HepG2 (cell line): Measurements from ENCODE around the gene KISS1R. TPM values are rescaled to one million over a fixed set of nuclear protein-coding genes. Genes with fewer than 3 reads are reported as not detected.

Source experiments
- GATAD1 ChIP-seq: IDR thresholded peaks from 2 replicates; pipeline ENCODE4 v1.6.1; 2016; ENCODE audit warnings: missing genetic modification reagents, missing compliant biosample characterization
- MYC ChIP-seq: sonication (generic); formaldehyde crosslinking; IDR thresholded peaks from 2 replicates; pipeline ENCODE4 v1.9.0; 2021; ENCODE audit warnings: missing genetic modification reagents, borderline replicate concordance
- POLR2A ChIP-seq, 2 experiments: IDR thresholded peaks; 2 replicates each; pipeline ENCODE4 v1.6.1; 2011; ENCODE audit warnings: low read depth in 2 of 2, low read length in 2 of 2, mild to moderate bottlenecking in 1 of 2, moderate library complexity in 1 of 2; ENCODE audit not compliant: insufficient read depth in 1 of 2
- SALL1 ChIP-seq: sonication (generic); formaldehyde crosslinking; IDR thresholded peaks from 2 replicates; pipeline ENCODE4 v1.8.0; 2022; ENCODE audit warnings: mild to moderate bottlenecking, missing genetic modification reagents
- YY1 ChIP-seq: IDR thresholded peaks from 2 replicates; pipeline ENCODE4 v1.6.1; 2011; ENCODE audit warnings: low read length, low read depth, moderate library complexity, mild to moderate bottlenecking; ENCODE audit not compliant: insufficient read depth, insufficient replicate concordance
- ZMAT3 ChIP-seq: sonication (generic); formaldehyde crosslinking; conservative IDR thresholded peaks from 2 replicates; pipeline ENCODE4 v1.7.0; 2021; ENCODE audit warnings: missing genetic modification reagents
- polyA plus RNA-seq, 8 experiments: library from polyadenylated mRNA; depleted of rRNA in 3 of 8; stranded (reverse) in 7 of 8; unstranded in 1 of 8; fragments of >200 nt; fragmentation: Illumina TruSeq in 4 of 8; extraction: Trizol in 4 of 8; gene quantifications; 2 replicates each; pipeline versions ENCODE4 v1.2.1 to v1.2.3, GENCODE V29; 2011 to 2016; ENCODE audit warnings: low read depth in 4 of 8, missing spikeins in 1 of 8, mixed read lengths in 1 of 8; ENCODE audit not compliant: insufficient read depth in 1 of 8
- total RNA-seq, 5 experiments: library from RNA; depleted of rRNA; stranded (reverse); fragments of >200 nt; fragmentation: Illumina TruSeq; extraction: Trizol; gene quantifications; 2 replicates each; pipeline ENCODE4 v1.2.3, GENCODE V29; 2016; ENCODE audit warnings: low read depth in 1 of 5
- TF ChIP-seq, protein P1 (sequence below): sonication (generic); formaldehyde crosslinking; IDR thresholded peaks from 2 replicates; pipeline ENCODE4 v1.4.0; 2020; ENCODE audit warnings: mild to moderate bottlenecking, missing genetic modification reagents
- TF ChIP-seq, protein P2 (sequence below): sonication (generic); formaldehyde crosslinking; IDR thresholded peaks from 2 replicates; pipeline ENCODE4 v1.5.1; 2020; ENCODE audit warnings: mild to moderate bottlenecking, missing genetic modification reagents, moderate library complexity
- TF ChIP-seq, protein P3 (sequence below): sonication (generic); formaldehyde crosslinking; IDR thresholded peaks from 2 replicates; pipeline ENCODE4 v1.4.0; 2020; ENCODE audit warnings: missing genetic modification reagents
- TF ChIP-seq, protein P4 (sequence below): sonication (generic); formaldehyde crosslinking; IDR thresholded peaks from 2 replicates; pipeline ENCODE4 v1.8.0; 2022; ENCODE audit warnings: mild to moderate bottlenecking, missing genetic modification reagents; ENCODE audit not compliant: insufficient replicate concordance
- TF ChIP-seq, protein P5 (sequence below): sonication (generic); formaldehyde crosslinking; IDR thresholded peaks from 2 replicates; pipeline ENCODE4 v1.9.0; 2021; ENCODE audit warnings: mild to moderate bottlenecking, missing genetic modification reagents

The KISS1R gene
- total and polyA plus RNA-seq, 2 of the 13 experiments (the other 11 are each of a cell fraction or from before 2014, with no cell fraction given) = 1.1 to 10.2 TPM

DNA sequence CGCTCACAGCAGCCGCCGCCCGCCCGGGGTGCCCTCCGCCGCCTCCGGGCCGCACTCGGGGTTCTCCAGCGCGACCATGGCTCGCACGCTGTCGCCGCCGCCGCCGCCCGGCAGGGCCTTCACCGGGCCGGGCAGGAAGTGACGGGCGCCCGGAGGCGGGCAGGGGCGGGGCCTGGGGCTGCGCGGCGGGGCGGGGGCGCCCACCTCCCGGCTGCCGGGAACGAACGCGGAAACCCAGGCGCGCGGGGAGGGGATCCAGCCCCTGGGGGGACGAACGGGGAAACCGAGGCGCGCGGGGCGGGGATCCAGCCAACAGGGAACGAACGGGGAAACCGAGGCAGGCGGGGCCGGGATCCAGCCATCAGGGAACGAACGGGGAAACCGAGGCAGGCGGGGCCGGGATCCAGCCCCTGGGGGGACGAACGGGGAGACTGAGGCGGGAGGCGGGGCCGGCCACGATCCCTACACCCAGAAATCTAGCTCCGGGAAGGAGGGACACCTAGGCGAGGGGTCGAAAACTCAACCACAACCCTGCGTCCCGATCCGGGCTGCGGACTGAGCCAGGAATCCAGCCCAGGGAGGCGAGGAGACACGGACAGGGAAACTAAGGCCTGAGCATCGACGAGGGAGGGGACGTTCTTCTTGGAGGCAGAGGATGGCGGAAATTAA, 3.9 kb upstream of the KISS1R start, which contains the start of gene R3HDM4 (continued):
- TF ChIP-seq YY1 = peak; percentile 43
- TF ChIP-seq, protein P1, sequence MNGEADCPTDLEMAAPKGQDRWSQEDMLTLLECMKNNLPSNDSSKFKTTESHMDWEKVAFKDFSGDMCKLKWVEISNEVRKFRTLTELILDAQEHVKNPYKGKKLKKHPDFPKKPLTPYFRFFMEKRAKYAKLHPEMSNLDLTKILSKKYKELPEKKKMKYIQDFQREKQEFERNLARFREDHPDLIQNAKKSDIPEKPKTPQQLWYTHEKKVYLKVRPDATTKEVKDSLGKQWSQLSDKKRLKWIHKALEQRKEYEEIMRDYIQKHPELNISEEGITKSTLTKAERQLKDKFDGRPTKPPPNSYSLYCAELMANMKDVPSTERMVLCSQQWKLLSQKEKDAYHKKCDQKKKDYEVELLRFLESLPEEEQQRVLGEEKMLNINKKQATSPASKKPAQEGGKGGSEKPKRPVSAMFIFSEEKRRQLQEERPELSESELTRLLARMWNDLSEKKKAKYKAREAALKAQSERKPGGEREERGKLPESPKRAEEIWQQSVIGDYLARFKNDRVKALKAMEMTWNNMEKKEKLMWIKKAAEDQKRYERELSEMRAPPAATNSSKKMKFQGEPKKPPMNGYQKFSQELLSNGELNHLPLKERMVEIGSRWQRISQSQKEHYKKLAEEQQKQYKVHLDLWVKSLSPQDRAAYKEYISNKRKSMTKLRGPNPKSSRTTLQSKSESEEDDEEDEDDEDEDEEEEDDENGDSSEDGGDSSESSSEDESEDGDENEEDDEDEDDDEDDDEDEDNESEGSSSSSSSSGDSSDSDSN (CRISPR knock-in tag) = 0 out of 2 replicates have a peak, but pooled peaks have one; percentile 6
- peak in 1 of 2 experiments; percentile 73; a peak in 2 of 4 replicates for TF ChIP-seq POLR2A (IDR thresholded peaks at IDR 0.05; ENCODE audit: insufficient read depth in 1 of 2, low read depth in 2 of 2, low read length in 2 of 2)
- TF ChIP-seq, protein P2, sequence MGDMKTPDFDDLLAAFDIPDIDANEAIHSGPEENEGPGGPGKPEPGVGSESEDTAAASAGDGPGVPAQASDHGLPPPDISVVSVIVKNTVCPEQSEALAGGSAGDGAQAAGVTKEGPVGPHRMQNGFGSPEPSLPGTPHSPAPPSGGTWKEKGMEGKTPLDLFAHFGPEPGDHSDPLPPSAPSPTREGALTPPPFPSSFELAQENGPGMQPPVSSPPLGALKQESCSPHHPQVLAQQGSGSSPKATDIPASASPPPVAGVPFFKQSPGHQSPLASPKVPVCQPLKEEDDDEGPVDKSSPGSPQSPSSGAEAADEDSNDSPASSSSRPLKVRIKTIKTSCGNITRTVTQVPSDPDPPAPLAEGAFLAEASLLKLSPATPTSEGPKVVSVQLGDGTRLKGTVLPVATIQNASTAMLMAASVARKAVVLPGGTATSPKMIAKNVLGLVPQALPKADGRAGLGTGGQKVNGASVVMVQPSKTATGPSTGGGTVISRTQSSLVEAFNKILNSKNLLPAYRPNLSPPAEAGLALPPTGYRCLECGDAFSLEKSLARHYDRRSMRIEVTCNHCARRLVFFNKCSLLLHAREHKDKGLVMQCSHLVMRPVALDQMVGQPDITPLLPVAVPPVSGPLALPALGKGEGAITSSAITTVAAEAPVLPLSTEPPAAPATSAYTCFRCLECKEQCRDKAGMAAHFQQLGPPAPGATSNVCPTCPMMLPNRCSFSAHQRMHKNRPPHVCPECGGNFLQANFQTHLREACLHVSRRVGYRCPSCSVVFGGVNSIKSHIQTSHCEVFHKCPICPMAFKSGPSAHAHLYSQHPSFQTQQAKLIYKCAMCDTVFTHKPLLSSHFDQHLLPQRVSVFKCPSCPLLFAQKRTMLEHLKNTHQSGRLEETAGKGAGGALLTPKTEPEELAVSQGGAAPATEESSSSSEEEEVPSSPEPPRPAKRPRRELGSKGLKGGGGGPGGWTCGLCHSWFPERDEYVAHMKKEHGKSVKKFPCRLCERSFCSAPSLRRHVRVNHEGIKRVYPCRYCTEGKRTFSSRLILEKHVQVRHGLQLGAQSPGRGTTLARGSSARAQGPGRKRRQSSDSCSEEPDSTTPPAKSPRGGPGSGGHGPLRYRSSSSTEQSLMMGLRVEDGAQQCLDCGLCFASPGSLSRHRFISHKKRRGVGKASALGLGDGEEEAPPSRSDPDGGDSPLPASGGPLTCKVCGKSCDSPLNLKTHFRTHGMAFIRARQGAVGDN (CRISPR knock-in tag) = peak; percentile 63
- TF ChIP-seq, protein P3, sequence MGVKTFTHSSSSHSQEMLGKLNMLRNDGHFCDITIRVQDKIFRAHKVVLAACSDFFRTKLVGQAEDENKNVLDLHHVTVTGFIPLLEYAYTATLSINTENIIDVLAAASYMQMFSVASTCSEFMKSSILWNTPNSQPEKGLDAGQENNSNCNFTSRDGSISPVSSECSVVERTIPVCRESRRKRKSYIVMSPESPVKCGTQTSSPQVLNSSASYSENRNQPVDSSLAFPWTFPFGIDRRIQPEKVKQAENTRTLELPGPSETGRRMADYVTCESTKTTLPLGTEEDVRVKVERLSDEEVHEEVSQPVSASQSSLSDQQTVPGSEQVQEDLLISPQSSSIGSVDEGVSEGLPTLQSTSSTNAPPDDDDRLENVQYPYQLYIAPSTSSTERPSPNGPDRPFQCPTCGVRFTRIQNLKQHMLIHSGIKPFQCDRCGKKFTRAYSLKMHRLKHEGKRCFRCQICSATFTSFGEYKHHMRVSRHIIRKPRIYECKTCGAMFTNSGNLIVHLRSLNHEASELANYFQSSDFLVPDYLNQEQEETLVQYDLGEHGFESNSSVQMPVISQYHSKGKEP (CRISPR knock-in tag) = no peak
- TF ChIP-seq SALL1 (CRISPR knock-in tag) = peak; percentile 46; the same call in 1 of the 2 replicates
- 0 out of 2 replicates have a peak, but pooled peaks have one; percentile 6 for TF ChIP-seq GATAD1 (CRISPR knock-in tag)
- TF ChIP-seq MYC (CRISPR knock-in tag) = peak; percentile 34; the same call in 1 of the 2 replicates
- TF ChIP-seq, protein P4, sequence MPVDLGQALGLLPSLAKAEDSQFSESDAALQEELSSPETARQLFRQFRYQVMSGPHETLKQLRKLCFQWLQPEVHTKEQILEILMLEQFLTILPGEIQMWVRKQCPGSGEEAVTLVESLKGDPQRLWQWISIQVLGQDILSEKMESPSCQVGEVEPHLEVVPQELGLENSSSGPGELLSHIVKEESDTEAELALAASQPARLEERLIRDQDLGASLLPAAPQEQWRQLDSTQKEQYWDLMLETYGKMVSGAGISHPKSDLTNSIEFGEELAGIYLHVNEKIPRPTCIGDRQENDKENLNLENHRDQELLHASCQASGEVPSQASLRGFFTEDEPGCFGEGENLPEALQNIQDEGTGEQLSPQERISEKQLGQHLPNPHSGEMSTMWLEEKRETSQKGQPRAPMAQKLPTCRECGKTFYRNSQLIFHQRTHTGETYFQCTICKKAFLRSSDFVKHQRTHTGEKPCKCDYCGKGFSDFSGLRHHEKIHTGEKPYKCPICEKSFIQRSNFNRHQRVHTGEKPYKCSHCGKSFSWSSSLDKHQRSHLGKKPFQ (CRISPR knock-in tag) = no peak
- TF ChIP-seq ZMAT3 (CRISPR knock-in tag) = peak; percentile 71; the same call in 1 of the 2 replicates
- TF ChIP-seq, protein P5, sequence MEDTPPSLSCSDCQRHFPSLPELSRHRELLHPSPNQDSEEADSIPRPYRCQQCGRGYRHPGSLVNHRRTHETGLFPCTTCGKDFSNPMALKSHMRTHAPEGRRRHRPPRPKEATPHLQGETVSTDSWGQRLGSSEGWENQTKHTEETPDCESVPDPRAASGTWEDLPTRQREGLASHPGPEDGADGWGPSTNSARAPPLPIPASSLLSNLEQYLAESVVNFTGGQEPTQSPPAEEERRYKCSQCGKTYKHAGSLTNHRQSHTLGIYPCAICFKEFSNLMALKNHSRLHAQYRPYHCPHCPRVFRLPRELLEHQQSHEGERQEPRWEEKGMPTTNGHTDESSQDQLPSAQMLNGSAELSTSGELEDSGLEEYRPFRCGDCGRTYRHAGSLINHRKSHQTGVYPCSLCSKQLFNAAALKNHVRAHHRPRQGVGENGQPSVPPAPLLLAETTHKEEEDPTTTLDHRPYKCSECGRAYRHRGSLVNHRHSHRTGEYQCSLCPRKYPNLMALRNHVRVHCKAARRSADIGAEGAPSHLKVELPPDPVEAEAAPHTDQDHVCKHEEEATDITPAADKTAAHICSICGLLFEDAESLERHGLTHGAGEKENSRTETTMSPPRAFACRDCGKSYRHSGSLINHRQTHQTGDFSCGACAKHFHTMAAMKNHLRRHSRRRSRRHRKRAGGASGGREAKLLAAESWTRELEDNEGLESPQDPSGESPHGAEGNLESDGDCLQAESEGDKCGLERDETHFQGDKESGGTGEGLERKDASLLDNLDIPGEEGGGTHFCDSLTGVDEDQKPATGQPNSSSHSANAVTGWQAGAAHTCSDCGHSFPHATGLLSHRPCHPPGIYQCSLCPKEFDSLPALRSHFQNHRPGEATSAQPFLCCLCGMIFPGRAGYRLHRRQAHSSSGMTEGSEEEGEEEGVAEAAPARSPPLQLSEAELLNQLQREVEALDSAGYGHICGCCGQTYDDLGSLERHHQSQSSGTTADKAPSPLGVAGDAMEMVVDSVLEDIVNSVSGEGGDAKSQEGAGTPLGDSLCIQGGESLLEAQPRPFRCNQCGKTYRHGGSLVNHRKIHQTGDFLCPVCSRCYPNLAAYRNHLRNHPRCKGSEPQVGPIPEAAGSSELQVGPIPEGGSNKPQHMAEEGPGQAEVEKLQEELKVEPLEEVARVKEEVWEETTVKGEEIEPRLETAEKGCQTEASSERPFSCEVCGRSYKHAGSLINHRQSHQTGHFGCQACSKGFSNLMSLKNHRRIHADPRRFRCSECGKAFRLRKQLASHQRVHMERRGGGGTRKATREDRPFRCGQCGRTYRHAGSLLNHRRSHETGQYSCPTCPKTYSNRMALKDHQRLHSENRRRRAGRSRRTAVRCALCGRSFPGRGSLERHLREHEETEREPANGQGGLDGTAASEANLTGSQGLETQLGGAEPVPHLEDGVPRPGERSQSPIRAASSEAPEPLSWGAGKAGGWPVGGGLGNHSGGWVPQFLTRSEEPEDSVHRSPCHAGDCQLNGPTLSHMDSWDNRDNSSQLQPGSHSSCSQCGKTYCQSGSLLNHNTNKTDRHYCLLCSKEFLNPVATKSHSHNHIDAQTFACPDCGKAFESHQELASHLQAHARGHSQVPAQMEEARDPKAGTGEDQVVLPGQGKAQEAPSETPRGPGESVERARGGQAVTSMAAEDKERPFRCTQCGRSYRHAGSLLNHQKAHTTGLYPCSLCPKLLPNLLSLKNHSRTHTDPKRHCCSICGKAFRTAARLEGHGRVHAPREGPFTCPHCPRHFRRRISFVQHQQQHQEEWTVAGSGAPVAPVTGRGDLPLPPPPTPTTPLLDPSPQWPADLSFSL (CRISPR knock-in tag) = no peak
